Smooth muscle cell (in vitro differentiated cells): ENCODE data around the gene COMMD6. TPM values are rescaled to one million over a fixed set of nuclear protein-coding genes. Genes with fewer than 3 reads are reported as not detected.

Experiments
- DNase-seq: peaks from one replicate; lab custom pipeline; 2025; ENCODE audit not compliant: unreplicated experiment; lab: John Stamatoyannopoulos, UW
- H2AFZ ChIP-seq: fragments of 200-600 bp; sonication (generic); 2 replicates; pipeline ENCODE4 v1.6.0; 2016; ENCODE audit warnings: antibody characterized with exemption, low read depth, mild to moderate bottlenecking
- H3F3A ChIP-seq: fragments of 200-600 bp; sonication (generic); 2 replicates; pipeline ENCODE4 v1.6.0; 2017; ENCODE audit warnings: antibody characterized with exemption, low read depth
- H3K27ac ChIP-seq: fragments of 200-600 bp; sonication (generic); 2 replicates; pipeline ENCODE4 v1.5.1; 2016; ENCODE audit warnings: low read depth, mild to moderate bottlenecking
- H3K27me3 ChIP-seq: fragments of 200-600 bp; sonication (generic); 2 replicates; pipeline ENCODE4 v1.6.1; 2016; ENCODE audit warnings: low read depth, mild to moderate bottlenecking
- H3K36me3 ChIP-seq: fragments of 200-600 bp; sonication (generic); 2 replicates; pipeline ENCODE4 v1.5.1; 2016; ENCODE audit warnings: low read depth
- H3K4me1 ChIP-seq: fragments of 200-600 bp; sonication (generic); 2 replicates; pipeline ENCODE4 v1.5.1; 2016; ENCODE audit warnings: low read depth
- H3K4me2 ChIP-seq: fragments of 200-600 bp; sonication (generic); 2 replicates; pipeline ENCODE4 v1.6.0; 2016; ENCODE audit warnings: mild to moderate bottlenecking
- H3K4me3 ChIP-seq: fragments of 200-600 bp; sonication (generic); 2 replicates; pipeline ENCODE4 v1.5.1; 2016; ENCODE audit warnings: mild to moderate bottlenecking
- H3K79me2 ChIP-seq: fragments of 200-600 bp; sonication (generic); 2 replicates; pipeline ENCODE4 v1.6.0; 2016; ENCODE audit warnings: low read depth, mild to moderate bottlenecking
- H3K9ac ChIP-seq: fragments of 200-600 bp; sonication (generic); 2 replicates; pipeline ENCODE4 v1.6.0; 2016; ENCODE audit warnings: low read depth
- H3K9me3 ChIP-seq: fragments of 200-600 bp; sonication (generic); replicated peaks from 2 replicates; pipeline ENCODE4 v1.5.1; 2016; ENCODE audit warnings: low read depth
- H4K20me1 ChIP-seq: fragments of 200-600 bp; sonication (generic); 2 replicates; pipeline ENCODE4 v1.6.0; 2016; ENCODE audit warnings: low read depth
- CTCF ChIP-seq: fragments of 200-600 bp; sonication (generic); IDR thresholded peaks from 2 replicates; pipeline ENCODE4 v1.5.1; 2017; ENCODE audit warnings: borderline replicate concordance, mild to moderate bottlenecking, antibody characterized with exemption; ENCODE audit not compliant: insufficient read depth, poor library complexity, severe bottlenecking
- WGBS: methylation state at CpG from one replicate; pipeline ENCODE4 v1.1.7; 2016; ENCODE audit warnings: low lambda C conversion rate; 5-methylcytosine and 5-hydroxymethylcytosine counted together
- polyA plus RNA-seq: library from polyadenylated mRNA; unstranded; fragments of >200 nt; fragmentation: Nextera tagmentation; extraction: Ambion mirVana; gene quantifications from 2 replicates; pipeline ENCODE4 v1.2.1, GENCODE V29; 2016
- total RNA-seq: library from RNA; depleted of rRNA; stranded (reverse); fragments of >200 nt; gene quantifications from 2 replicates; pipeline ENCODE4 v1.2.3, GENCODE V29; 2014

The COMMD6 gene
- total and polyA plus RNA-seq, 2 experiments from 2014 or later = 270 to 291 TPM

- Histone ChIP-seq H3K27me3 (no peaks in the 10 kb centered on the region), H3K4me2 (no peak overlapping the region), H3K27ac (no peak overlapping the region), H3K36me3 (no peaks in the 10 kb centered on the region), H2AFZ (no peak overlapping the region), H4K20me1 (no peaks in the 10 kb centered on the region), H3K9me3 (no peaks in the 10 kb centered on the region), H3K4me1 (peaks cover 5% of the 10 kb centered on the region), H3K79me2 (peaks cover 47% of the 10 kb centered on the region), H3K4me3 (no peak overlapping the region), H3F3A (peaks cover 4% of the 10 kb centered on the region), H3K9ac (no peak overlapping the region)
- DNase-seq = no peak
- TF ChIP-seq CTCF = no peak
- WGBS = 100% methylated on average over 1 of the region's 1 CpG
Observed at GRCh38 chr13:75554464-75554863, 16.8 kb upstream of the COMMD6 start.

DNA sequence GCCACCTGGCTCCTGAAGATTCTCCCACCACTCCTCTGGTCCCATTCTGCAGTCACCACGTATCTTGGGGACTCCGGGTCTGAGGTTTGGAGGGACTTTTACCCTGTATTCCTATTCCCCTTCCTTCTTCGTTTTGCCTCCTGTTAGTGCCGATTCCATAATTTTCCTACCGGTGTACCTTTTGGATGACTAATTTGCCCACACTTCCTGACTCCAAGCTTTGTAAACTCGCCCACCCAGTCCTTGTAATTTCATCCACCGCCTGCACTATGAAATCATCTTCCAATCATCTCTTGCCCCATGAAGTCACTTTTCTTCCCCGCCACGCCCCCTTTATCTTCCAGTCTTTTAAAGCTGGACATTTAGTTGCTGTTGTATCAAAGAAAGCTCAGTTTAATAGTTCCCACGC, 12.5 kb upstream of the COMMD6 start:
- Histone ChIP-seq H3K4me2 (peak overlapping the region; percentile 94), H3K27me3 (no peaks in the 10 kb centered on the region), H2AFZ (peak overlapping the region; percentile 85), H3K9ac (peak overlapping the region; percentile 96), H3K4me1 (peaks cover 8% of the 10 kb centered on the region), H3K36me3 (no peaks in the 10 kb centered on the region), H3K9me3 (no peaks in the 10 kb centered on the region), H3K27ac (peak overlapping the region; percentile 92), H4K20me1 (no peaks in the 10 kb centered on the region), H3F3A (peaks cover 4% of the 10 kb centered on the region), H3K79me2 (peaks cover 32% of the 10 kb centered on the region), H3K4me3 (peak overlapping the region; percentile 80)
- WGBS = under 1% methylated on average over 10 of the region's 10 CpGs
- TF ChIP-seq CTCF = no peak
- DNase-seq = peak; percentile 15

DNA sequence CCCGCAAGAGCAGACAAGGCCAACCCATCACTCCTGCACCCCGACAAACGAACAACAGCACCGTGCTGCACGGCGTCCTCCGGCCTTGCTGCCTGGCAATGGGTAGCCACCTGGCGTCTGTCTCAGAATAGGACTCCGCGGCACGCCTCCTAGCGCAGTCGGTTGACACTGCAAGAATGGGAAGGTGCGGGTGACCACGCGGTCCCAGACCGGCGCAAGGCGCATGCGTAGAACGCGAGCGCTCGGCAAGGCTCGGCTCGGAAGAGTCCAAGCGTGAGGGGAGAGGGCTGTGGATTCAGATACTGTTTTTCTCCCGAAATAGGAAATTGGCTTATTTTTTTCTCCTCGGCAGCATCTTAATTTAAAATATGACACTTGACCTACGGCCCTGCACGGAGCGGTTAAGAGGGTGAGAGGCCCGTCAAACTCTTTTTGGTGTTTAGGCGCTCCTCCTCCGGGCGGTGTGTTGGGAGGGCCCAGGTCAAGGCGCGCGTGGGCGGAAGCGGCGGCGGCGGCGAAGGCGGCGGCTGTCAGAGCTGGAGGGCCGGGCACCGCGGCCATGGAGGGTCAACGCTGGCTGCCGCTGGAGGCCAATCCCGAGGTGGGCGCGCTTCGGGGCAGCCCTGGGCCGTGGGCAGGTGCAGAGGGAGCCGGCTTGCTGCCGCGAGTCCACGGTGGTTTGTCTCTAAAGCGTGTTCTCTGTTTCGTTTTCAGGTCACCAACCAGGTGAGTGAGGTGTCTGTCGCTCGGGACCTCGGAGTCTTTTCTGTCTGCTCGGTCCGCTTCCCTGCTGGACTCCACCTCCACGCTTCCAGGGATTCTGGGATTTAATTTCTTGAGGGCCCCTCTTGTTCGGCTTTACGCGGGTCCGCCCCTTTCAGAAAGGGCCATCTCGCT, 11.9 kb upstream of the COMMD6 start, which contains the start of gene UCHL3:
Gene UCHL3, plus strand, starts transcription at position 530 of the 897 bp plus-strand sequence. Its CDS starts 30 bp downstream, at position 560.
- peak; percentile 93 for DNase-seq
- H4K20me1 ChIP-seq = no peaks in the 10 kb centered on the region
- H3K27ac ChIP-seq = peak within 1 kb of the TSS; percentile 92
- peak within 1 kb of the TSS; percentile 80 for H3K4me3 ChIP-seq
- peaks cover 32% of the 10 kb centered on the region for H3K79me2 ChIP-seq
- peak within 1 kb of the TSS; percentile 96 for H3K9ac ChIP-seq
- H3F3A ChIP-seq = peaks cover 4% of the 10 kb centered on the region
- H2AFZ ChIP-seq = peak within 1 kb of the TSS; percentile 85
- peak; percentile 78 for TF ChIP-seq CTCF
- H3K4me2 ChIP-seq = peak within 1 kb of the TSS; percentile 94
- no peaks in the 10 kb centered on the region for H3K36me3 ChIP-seq
- WGBS = under 1% methylated on average over 74 of the region's 74 CpGs
- peaks cover 8% of the 10 kb centered on the region for H3K4me1 ChIP-seq
- H3K9me3 ChIP-seq = no peaks in the 10 kb centered on the region
- no peaks in the 10 kb centered on the region for H3K27me3 ChIP-seq
